Activated B cell treated with CpG ODN at 0.5 μM for 24 hours (primary cell): Measurements from ENCODE around the gene ANKRD9. TPM values are rescaled to one million over a fixed set of nuclear protein-coding genes. Genes with fewer than 3 reads are reported as not detected.

Source experiments
- ATAC-seq: fragments of 200-7000 bp; cut with Tn5 transposase; one replicate; pipeline ENCODE4 v1.10.0; 2021; ENCODE audit warnings: low read depth, mild to moderate bottlenecking, moderate library complexity
- CTCF ChIA-PET: fragments of 350-600 bp; sonication (Branson Sonifier 250); formaldehyde crosslinking; loops from one replicate; lab custom pipeline; 2021; ENCODE audit warnings: antibody characterized with exemption; lab: Charles Lee
- POLR2A ChIA-PET: fragments of 350-600 bp; sonication (Branson Sonifier 250); formaldehyde crosslinking; loops from one replicate; lab custom pipeline; 2021; ENCODE audit warnings: antibody characterized with exemption; lab: Charles Lee
- DNase-seq: peaks from one replicate; pipeline ENCODE4 v3.0.0; 2022
- H3K27ac Mint-ChIP-seq: one replicate; pipeline ENCODE4 v1.8.0; 2020; ENCODE audit warnings: mixed read lengths
- H3K27me3 Mint-ChIP-seq: one replicate; pipeline ENCODE4 v1.8.0; 2021; ENCODE audit warnings: mixed read lengths
- H3K36me3 Mint-ChIP-seq: one replicate; pipeline ENCODE4 v1.8.0; 2021; ENCODE audit warnings: low read depth, mixed read lengths
- H3K4me1 Mint-ChIP-seq: one replicate; pipeline ENCODE4 v1.8.0; 2021; ENCODE audit warnings: mixed read lengths
- H3K4me3 Mint-ChIP-seq: one replicate; pipeline ENCODE4 v1.8.0; 2020; ENCODE audit warnings: mild to moderate bottlenecking, mixed read lengths
- H3K9me3 Mint-ChIP-seq: one replicate; pipeline ENCODE4 v1.8.0; 2020; ENCODE audit warnings: mixed read lengths
- intact Hi-C: fragments of 100-400 bp; cut with micrococcal nuclease; formaldehyde crosslinking; loops from one replicate; pipeline ENCODE4 v1.15.1; 2024
- total RNA-seq: library from RNA; stranded (reverse); gene quantifications from 2 replicates; pipeline ENCODE4 v1.2.3, GENCODE V29; 2022
- TF ChIP-seq, protein P1 (sequence below): fragments of 200-600 bp; IDR thresholded peaks from one replicate; pipeline ENCODE4 v1.8.0; 2022; ENCODE audit warnings: antibody characterized with exemption, mild to moderate bottlenecking

Gene ANKRD9
- total RNA-seq, 1 donor from 2014 or later: 1.8 TPM

DNA sequence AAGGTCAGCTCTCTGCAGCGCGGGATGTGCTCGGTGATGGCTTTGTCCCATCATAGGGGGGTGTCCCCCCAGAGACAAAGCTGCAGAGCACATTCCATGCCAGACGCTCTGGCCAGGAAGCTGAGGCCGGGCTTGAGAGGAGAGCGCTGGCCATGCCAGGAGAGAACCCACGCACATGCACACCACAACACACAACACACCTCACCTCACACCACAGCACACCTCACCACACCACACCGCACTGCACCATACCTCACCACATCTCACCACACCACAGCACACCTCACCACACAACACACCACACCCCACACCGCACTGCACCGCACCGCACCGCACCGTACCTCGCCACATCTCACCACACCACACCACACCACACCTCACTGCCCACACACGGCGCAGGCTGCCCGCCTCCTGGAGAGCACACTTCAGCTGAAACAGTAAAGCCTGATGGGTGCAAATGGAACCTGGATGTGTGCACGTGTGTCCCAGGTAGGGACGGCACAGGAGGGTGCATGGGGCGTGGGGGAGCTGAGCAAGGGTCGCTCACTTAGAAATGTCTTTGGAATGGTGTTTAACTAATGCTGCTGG lies 10.8 kb downstream of the ANKRD9 start:
- DNase-seq (no peak), ATAC-seq (no peak)
- no peaks in the 10 kb centered on the region for H3K4me1 Mint-ChIP-seq
- ChIA-PET CTCF (no interaction called here), POLR2A (no interaction called here)
- intact Hi-C loops: no loop called here
- no peaks in the 10 kb centered on the region for H3K27me3 Mint-ChIP-seq
- no peaks in the 10 kb centered on the region for H3K9me3 Mint-ChIP-seq
- H3K27ac Mint-ChIP-seq: no peak overlapping the region
- H3K36me3 Mint-ChIP-seq: peaks cover 14% of the 10 kb centered on the region
- H3K4me3 Mint-ChIP-seq: no peak overlapping the region
- TF ChIP-seq, protein P1, sequence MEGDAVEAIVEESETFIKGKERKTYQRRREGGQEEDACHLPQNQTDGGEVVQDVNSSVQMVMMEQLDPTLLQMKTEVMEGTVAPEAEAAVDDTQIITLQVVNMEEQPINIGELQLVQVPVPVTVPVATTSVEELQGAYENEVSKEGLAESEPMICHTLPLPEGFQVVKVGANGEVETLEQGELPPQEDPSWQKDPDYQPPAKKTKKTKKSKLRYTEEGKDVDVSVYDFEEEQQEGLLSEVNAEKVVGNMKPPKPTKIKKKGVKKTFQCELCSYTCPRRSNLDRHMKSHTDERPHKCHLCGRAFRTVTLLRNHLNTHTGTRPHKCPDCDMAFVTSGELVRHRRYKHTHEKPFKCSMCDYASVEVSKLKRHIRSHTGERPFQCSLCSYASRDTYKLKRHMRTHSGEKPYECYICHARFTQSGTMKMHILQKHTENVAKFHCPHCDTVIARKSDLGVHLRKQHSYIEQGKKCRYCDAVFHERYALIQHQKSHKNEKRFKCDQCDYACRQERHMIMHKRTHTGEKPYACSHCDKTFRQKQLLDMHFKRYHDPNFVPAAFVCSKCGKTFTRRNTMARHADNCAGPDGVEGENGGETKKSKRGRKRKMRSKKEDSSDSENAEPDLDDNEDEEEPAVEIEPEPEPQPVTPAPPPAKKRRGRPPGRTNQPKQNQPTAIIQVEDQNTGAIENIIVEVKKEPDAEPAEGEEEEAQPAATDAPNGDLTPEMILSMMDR: no peak

DNA sequence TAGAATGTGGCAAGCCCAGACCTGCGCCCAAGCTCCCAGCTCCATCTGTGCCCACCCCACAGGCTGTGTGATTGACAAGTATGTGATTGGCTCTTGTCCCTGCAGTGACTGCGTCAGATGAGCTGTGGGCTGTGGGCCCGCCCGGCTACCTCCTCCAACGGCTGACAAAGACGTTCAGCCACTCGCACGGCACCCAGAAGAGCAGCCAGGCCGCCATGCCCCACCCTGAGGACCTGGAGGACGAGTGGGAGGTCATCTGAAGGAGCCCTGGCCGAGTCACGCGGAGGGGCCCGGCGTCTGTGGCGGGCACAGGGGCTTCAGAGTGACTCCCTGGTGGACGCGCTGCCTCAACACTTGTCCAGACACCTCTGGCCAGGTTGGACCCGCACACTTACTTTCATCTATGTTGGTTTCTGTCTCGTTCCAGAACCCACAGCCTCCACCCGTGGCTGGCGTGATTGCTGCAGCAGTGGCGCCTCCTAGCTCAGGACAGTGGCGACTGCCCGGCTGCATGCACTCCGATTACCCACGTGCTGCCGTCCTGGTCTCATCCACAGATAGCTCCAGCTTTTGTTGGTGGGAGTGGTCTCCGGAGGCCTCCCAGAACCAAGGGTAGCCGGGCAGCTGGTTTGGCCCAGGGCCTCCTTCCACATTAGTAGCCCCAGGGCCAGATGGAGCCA lies 11.4 kb downstream of the ANKRD9 start:
- H3K4me3 Mint-ChIP-seq: no peak overlapping the region
- no peaks in the 10 kb centered on the region for H3K9me3 Mint-ChIP-seq
- POLR2A ChIA-PET: no interaction called here
- TF ChIP-seq, protein P1: no peak
- H3K27me3 Mint-ChIP-seq: no peaks in the 10 kb centered on the region
- no peak overlapping the region for H3K27ac Mint-ChIP-seq
- CTCF ChIA-PET: no interaction called here
- no peak for DNase-seq
- H3K36me3 Mint-ChIP-seq: peaks cover 14% of the 10 kb centered on the region
- no peak for ATAC-seq
- H3K4me1 Mint-ChIP-seq: no peaks in the 10 kb centered on the region
- intact Hi-C loops: no loop called here

DNA sequence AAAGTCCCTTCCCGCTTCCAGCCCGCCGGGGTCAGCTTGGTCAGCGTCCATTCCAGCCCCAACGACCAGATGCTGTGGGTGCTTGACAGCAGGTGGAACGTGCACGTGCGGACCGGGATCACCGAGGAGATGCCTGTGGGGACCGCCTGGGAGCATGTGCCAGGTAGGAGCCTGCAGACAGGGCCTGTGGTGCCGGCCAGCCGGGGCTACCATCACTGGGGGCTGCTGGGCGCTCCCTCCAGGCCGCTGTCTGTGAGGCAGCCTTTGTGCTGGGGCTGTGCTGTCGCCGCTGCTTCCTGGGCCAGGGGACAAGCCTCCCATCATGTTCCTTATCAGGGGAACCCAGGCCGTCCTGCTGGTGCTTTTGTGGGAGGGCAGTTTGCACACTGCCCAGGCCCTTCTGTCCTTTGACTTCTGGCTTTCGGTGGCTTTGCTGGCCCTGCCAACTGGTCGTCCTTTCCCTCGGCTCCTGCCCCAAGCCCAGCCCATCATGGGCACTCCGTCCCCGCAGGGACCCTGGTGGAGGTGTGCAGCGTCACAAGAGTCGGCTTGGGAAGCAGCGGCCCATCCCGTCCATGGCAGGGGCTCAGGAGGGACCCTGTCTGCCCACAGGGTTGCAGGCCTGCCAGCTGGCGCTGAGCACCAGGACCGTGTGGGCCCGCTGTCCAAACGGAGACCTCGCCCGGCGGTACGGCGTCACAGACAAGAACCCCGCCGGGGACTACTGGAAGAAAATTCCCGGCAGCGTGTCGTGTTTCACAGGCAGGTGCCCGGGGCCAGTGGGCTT lies 12.4 kb downstream of the ANKRD9 start:
- TF ChIP-seq, protein P1: no peak
- no peaks in the 10 kb centered on the region for H3K9me3 Mint-ChIP-seq
- ChIA-PET CTCF (no interaction called here), POLR2A (no interaction called here)
- ATAC-seq (no peak), DNase-seq (no peak)
- no peaks in the 10 kb centered on the region for H3K4me1 Mint-ChIP-seq
- no peak overlapping the region for H3K4me3 Mint-ChIP-seq
- peaks cover 14% of the 10 kb centered on the region for H3K36me3 Mint-ChIP-seq
- H3K27me3 Mint-ChIP-seq: no peaks in the 10 kb centered on the region
- intact Hi-C loops: no loop called here
- no peak overlapping the region for H3K27ac Mint-ChIP-seq

DNA sequence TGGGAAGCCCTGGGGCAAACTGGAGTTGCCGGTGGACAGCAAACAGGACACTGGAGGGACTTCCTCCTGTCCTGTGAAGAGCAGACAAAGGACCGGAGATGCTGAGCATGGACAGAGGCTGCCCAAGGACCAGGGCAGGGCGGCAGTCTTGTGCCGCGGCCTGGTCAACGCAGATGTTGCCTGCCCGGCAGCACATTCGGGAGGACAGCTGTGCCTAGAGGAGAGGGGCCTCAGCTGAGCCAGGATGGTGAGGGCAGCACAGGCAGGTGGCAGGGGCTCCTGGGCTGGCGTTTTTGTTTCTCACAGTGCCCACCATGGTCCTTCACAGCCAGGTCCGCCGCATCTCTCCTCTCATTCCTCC lies 13.3 kb downstream of the ANKRD9 start:
- Mint-ChIP-seq H3K36me3 (peaks cover 14% of the 10 kb centered on the region), H3K4me3 (no peak overlapping the region), H3K4me1 (no peaks in the 10 kb centered on the region), H3K27me3 (no peaks in the 10 kb centered on the region), H3K27ac (no peak overlapping the region), H3K9me3 (no peaks in the 10 kb centered on the region)
- CTCF ChIA-PET: no interaction called here
- POLR2A ChIA-PET: no interaction called here
- DNase-seq (no peak), ATAC-seq (no peak)
- intact Hi-C loops: no loop called here
- TF ChIP-seq, protein P1: no peak
